ENCODE results near the gene AARS1.
"Not testable (repeated sequence)": the region's sequence is repeated elsewhere in the genome, so short reads cannot be mapped to it uniquely, and the experiment has no call there.

Gene AARS1

GRCh38 chr16:70289229-70290094 lies at the start of gene AARS1:
Gene AARS1 (minus strand): TSS chr16:70289506. CDS start chr16:70282763, 6,743 bp downstream.
- DNase-seq (ENCODE audit: low read depth in 3 of 3, low spot score in 1 of 3): peak; percentile 83 to 90 (median 88)

- no peak for DNase-seq (ENCODE audit: low read depth in 3 of 3, low spot score in 1 of 3)
Measured at GRCh38 chr16:70337814-70338213, 48.5 kb upstream of the AARS1 start.

- DNase-seq (ENCODE audit: low read depth in 3 of 3, low spot score in 1 of 3): not testable (repeated sequence)
Measured at GRCh38 chr16:70332728-70333127, 43.4 kb upstream of the AARS1 start.

GRCh38 chr16:70331588-70332358 lies 42.5 kb upstream of the AARS1 start:
- DNase-seq (ENCODE audit: low read depth in 3 of 3, low spot score in 1 of 3): no peak

GRCh38 chr16:70331091-70331490 lies 41.8 kb upstream of the AARS1 start:
- no peak for DNase-seq (ENCODE audit: low read depth in 3 of 3, low spot score in 1 of 3)

- DNase-seq (ENCODE audit: low read depth in 3 of 3, low spot score in 1 of 3): no peak
Measured at GRCh38 chr16:70324998-70325747, 35.9 kb upstream of the AARS1 start.

- DNase-seq (ENCODE audit: low read depth in 3 of 3, low spot score in 1 of 3): no peak
Measured at GRCh38 chr16:70320121-70320520, 30.8 kb upstream of the AARS1 start.

GRCh38 chr16:70307726-70308125 lies 18.4 kb upstream of the AARS1 start:
- not testable (repeated sequence) for DNase-seq (ENCODE audit: low read depth in 3 of 3, low spot score in 1 of 3)

- DNase-seq (ENCODE audit: low read depth in 3 of 3, low spot score in 1 of 3): no peak
Measured at GRCh38 chr16:70306880-70307279, 17.6 kb upstream of the AARS1 start.

GRCh38 chr16:70304892-70305448 lies 15.7 kb upstream of the AARS1 start:
- no peak for DNase-seq (ENCODE audit: low read depth in 3 of 3, low spot score in 1 of 3)

GRCh38 chr16:70302745-70303144 lies 13.4 kb upstream of the AARS1 start:
- no peak for DNase-seq (ENCODE audit: low read depth in 3 of 3, low spot score in 1 of 3)

- DNase-seq (ENCODE audit: low read depth in 3 of 3, low spot score in 1 of 3): no peak
Measured at GRCh38 chr16:70301121-70301520, 11.8 kb upstream of the AARS1 start.

- DNase-seq (ENCODE audit: low read depth in 3 of 3, low spot score in 1 of 3): peak in 2 of 3 donors; percentile 3 to 33
Measured at GRCh38 chr16:70298988-70299938, 10.0 kb upstream of the AARS1 start, which contains the start of gene DDX19B. Gene DDX19B (plus strand): TSS chr16:70299186. CDS start chr16:70299298, 112 bp downstream.

- DNase-seq (ENCODE audit: low read depth in 3 of 3, low spot score in 1 of 3): no peak
Measured at GRCh38 chr16:70295634-70296033, 6.3 kb upstream of the AARS1 start.

- no peak for DNase-seq (ENCODE audit: low read depth in 3 of 3, low spot score in 1 of 3)
Measured at GRCh38 chr16:70294385-70295025, 5.2 kb upstream of the AARS1 start.

- not testable (repeated sequence) for DNase-seq (ENCODE audit: low read depth in 3 of 3, low spot score in 1 of 3)
Measured at GRCh38 chr16:70292148-70292547, 2.8 kb upstream of the AARS1 start.

- DNase-seq (ENCODE audit: low read depth in 3 of 3, low spot score in 1 of 3): no peak
Measured at GRCh38 chr16:70290949-70291519, 1.7 kb upstream of the AARS1 start.

- DNase-seq (ENCODE audit: low read depth in 3 of 3, low spot score in 1 of 3): not testable (repeated sequence)
Measured at GRCh38 chr16:70287304-70287971, 1.9 kb downstream of the AARS1 start.

All from stimulated activated CD4-positive, alpha-beta T cell treated with anti-CD3 and anti-CD28 coated beads, TNF-alpha, amount 100 ng/mL, for 1 hour (primary cell).